Natural killer cell (primary cell): Measurements from ENCODE around the gene MTHFD2L. TPM values are rescaled to one million over a fixed set of nuclear protein-coding genes. Genes with fewer than 3 reads are reported as not detected.

Source experiments
- ATAC-seq, 3 donors: fragments of 150-1000 bp in 2 of 3; fragments of 200-7000 bp in 1 of 3; cut with Tn5 transposase; 1 replicate in 1 of 3; 2 replicates in 2 of 3; pipeline ENCODE4 v1.10.0; 2021; ENCODE audit warnings: mild to moderate bottlenecking in 2 of 3, moderate library complexity in 2 of 3
- DNase-seq, 2 donors: peaks; one replicate each; pipeline versions ENCODE4 v3.0.0 to v3.0.0-alpha.2; 2013 to 2021; ENCODE audit warnings: mixed read lengths in 1 of 2
- H3K27ac ChIP-seq: one replicate; pipeline ENCODE4 v1.5.1; 2013; ENCODE audit warnings: mild to moderate bottlenecking, low read length
- H3K27me3 ChIP-seq: one replicate; pipeline ENCODE4 v1.6.1; 2013; ENCODE audit warnings: low read length; ENCODE audit not compliant: control insufficient read depth, insufficient read depth
- H3K36me3 ChIP-seq: one replicate; pipeline ENCODE4 v1.6.1; 2013; ENCODE audit warnings: low read length; ENCODE audit not compliant: control insufficient read depth, insufficient read depth
- H3K4me1 ChIP-seq: one replicate; pipeline ENCODE4 v1.6.1; 2013; ENCODE audit warnings: low read length; ENCODE audit not compliant: control insufficient read depth, insufficient read depth
- H3K4me3 ChIP-seq: one replicate; pipeline ENCODE4 v1.5.1; 2013; ENCODE audit warnings: low read length
- H3K9me3 ChIP-seq: one replicate; pipeline ENCODE4 v1.6.1; 2013; ENCODE audit warnings: low read length; ENCODE audit not compliant: control insufficient read depth, insufficient read depth
- H3K27ac Mint-ChIP-seq, 2 donors: one replicate each; pipeline ENCODE4 v1.8.0; 2022; ENCODE audit warnings: mild to moderate bottlenecking in 2 of 2, mixed read lengths in 2 of 2, moderate library complexity in 1 of 2
- H3K27me3 Mint-ChIP-seq, 2 donors: one replicate each; pipeline ENCODE4 v1.8.0; 2022; ENCODE audit warnings: low read depth in 2 of 2, mixed read lengths in 2 of 2
- H3K36me3 Mint-ChIP-seq: one replicate; pipeline ENCODE4 v1.8.0; 2022; ENCODE audit warnings: mixed read lengths
- H3K4me1 Mint-ChIP-seq, 2 donors: one replicate each; pipeline ENCODE4 v1.8.0; 2022; ENCODE audit warnings: mixed read lengths in 2 of 2
- H3K4me3 Mint-ChIP-seq: one replicate; pipeline ENCODE4 v1.8.0; 2022; ENCODE audit warnings: mild to moderate bottlenecking, moderate library complexity, mixed read lengths
- H3K9me3 Mint-ChIP-seq, 2 donors: one replicate each; pipeline ENCODE4 v1.8.0; 2022; ENCODE audit warnings: mixed read lengths in 2 of 2
- WGBS: methylation state at CpG from one replicate; pipeline ENCODE4 v1.1.7; 2013; ENCODE audit warnings: missing lambda C conversion rate; ENCODE audit not compliant: insufficient coverage; 5-methylcytosine and 5-hydroxymethylcytosine counted together
- intact Hi-C: fragments of 100-400 bp; cut with micrococcal nuclease; formaldehyde crosslinking; loops from one replicate; pipeline ENCODE4 v1.14.2; 2022
- total RNA-seq, 4 donors: library from RNA; stranded (reverse); fragments of 120-200 nt in 1 of 4; gene quantifications; one replicate each; pipeline versions ENCODE4 v1.2.3 to v1.2.4, GENCODE V29; 2013 to 2022
- TF ChIP-seq, protein P1 (sequence below): fragments of 200-600 bp; IDR thresholded peaks from one replicate; pipeline ENCODE4 v1.8.0; 2022; ENCODE audit warnings: antibody characterized with exemption

The MTHFD2L gene
- total RNA-seq, 3 donors from 2014 or later (not counting 1 experiment from before 2014, with no cell fraction given): 9.5 to 11.7 (median 10.4) TPM

DNA sequence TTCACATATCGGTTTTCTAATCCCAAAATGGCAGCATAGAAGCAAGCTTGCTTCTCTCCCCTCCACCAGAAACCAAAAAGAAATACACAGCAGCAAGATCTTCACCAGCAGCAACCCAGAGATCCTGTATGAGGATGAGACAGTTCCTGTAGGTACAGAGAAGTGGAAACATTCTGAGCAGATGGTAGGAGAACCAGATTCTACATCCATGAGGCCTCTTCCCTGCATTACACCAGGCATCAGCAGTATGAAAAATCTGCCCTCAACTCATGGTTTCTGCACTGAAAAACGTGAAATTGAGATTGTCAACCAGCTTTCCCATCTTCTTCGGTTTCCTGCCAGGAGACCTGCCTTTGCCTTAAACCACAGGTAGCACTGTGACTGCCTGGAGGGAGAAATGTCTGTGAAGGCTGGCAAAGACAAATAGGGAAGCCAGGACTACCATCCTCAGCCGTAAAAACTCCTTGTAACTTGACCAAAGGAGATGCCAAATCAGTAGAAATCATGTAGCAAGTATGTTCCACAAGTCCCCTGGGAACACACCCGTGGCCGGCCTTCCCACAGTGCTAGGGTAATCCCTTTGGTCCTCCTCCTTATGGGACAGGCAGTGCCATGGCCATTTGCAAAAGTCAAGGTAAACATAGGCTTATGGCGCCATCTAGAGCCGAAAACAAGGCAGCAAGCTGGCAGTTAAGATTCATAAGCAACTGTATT is 24.0 kb upstream of the MTHFD2L start:
- intact Hi-C loops: no loop called here
- Histone ChIP-seq H3K27ac (no peak overlapping the region), H3K4me3 (no peak overlapping the region), H3K9me3 (no peaks in the 10 kb centered on the region), H3K36me3 (no peaks in the 10 kb centered on the region), H3K27me3 (no peaks in the 10 kb centered on the region), H3K4me1 (no peaks in the 10 kb centered on the region)
- no peaks in the 10 kb centered on the region for H3K9me3 Mint-ChIP-seq
- DNase-seq: peak in 1 of 2 donors; percentile 65
- no peaks in the 10 kb centered on the region for H3K4me1 Mint-ChIP-seq
- no peak overlapping the region for H3K4me3 Mint-ChIP-seq
- H3K36me3 Mint-ChIP-seq: no peaks in the 10 kb centered on the region
- no peak overlapping the region for H3K27ac Mint-ChIP-seq
- WGBS: 28% methylated on average over 7 of the region's 8 CpGs
- ATAC-seq: peak; percentile 46 to 56 (median 53)
- TF ChIP-seq, protein P1, sequence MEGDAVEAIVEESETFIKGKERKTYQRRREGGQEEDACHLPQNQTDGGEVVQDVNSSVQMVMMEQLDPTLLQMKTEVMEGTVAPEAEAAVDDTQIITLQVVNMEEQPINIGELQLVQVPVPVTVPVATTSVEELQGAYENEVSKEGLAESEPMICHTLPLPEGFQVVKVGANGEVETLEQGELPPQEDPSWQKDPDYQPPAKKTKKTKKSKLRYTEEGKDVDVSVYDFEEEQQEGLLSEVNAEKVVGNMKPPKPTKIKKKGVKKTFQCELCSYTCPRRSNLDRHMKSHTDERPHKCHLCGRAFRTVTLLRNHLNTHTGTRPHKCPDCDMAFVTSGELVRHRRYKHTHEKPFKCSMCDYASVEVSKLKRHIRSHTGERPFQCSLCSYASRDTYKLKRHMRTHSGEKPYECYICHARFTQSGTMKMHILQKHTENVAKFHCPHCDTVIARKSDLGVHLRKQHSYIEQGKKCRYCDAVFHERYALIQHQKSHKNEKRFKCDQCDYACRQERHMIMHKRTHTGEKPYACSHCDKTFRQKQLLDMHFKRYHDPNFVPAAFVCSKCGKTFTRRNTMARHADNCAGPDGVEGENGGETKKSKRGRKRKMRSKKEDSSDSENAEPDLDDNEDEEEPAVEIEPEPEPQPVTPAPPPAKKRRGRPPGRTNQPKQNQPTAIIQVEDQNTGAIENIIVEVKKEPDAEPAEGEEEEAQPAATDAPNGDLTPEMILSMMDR: peak; percentile 51
- H3K27me3 Mint-ChIP-seq: peaks cover 18 to 37% of the 10 kb centered on the region in 2 donors

- Mint-ChIP-seq H3K4me3 (no peak overlapping the region), H3K36me3 (no peaks in the 10 kb centered on the region), H3K9me3 (no peaks in the 10 kb centered on the region), H3K4me1 (no peaks in the 10 kb centered on the region), H3K27me3 (peaks cover 16 to 32% of the 10 kb centered on the region in 2 donors), H3K27ac (no peak overlapping the region)
- TF ChIP-seq, protein P1: no peak
- no peaks in the 10 kb centered on the region for H3K9me3 ChIP-seq
- no peaks in the 10 kb centered on the region for H3K27me3 ChIP-seq
- H3K27ac ChIP-seq: no peak overlapping the region
- H3K36me3 ChIP-seq: no peaks in the 10 kb centered on the region
- H3K4me1 ChIP-seq: no peaks in the 10 kb centered on the region
- ATAC-seq (no peak), DNase-seq (no peak)
- intact Hi-C loops: no loop called here
- WGBS: 51% methylated on average over 2 of the region's 2 CpGs
- no peak overlapping the region for H3K4me3 ChIP-seq
Measured at GRCh38 chr4:74134500-74134852, 23.4 kb upstream of the MTHFD2L start.

GRCh38 chr4:74146581-74147129 is 11.3 kb upstream of the MTHFD2L start:
- Histone ChIP-seq H3K27ac (no peak overlapping the region), H3K4me3 (no peak overlapping the region), H3K4me1 (no peaks in the 10 kb centered on the region), H3K27me3 (peaks cover 16% of the 10 kb centered on the region), H3K36me3 (no peaks in the 10 kb centered on the region), H3K9me3 (no peaks in the 10 kb centered on the region)
- Mint-ChIP-seq H3K36me3 (peaks cover 9% of the 10 kb centered on the region), H3K4me1 (no peaks in the 10 kb centered on the region), H3K27me3 (peaks cover 29 to 56% of the 10 kb centered on the region in 2 donors), H3K4me3 (no peak overlapping the region), H3K27ac (no peak overlapping the region), H3K9me3 (no peaks in the 10 kb centered on the region)
- intact Hi-C loops: no loop called here
- no peak for ATAC-seq
- TF ChIP-seq, protein P1: no peak
- 100% methylated on average over 3 of the region's 4 CpGs for WGBS
- DNase-seq: no peak
